OCI-LY7 (cell line): ENCODE measurements around the gene RIN3.

Experiments
- CTCF ChIP-seq: fragments of 200-600 bp; sonication (generic); conservative IDR thresholded peaks from 2 replicates; pipeline ENCODE4 v1.5.1; 2014; ENCODE audit warnings: mild to moderate bottlenecking, antibody characterized with exemption, low read length, moderate library complexity, mixed read lengths
- EZH2phosphoT487 ChIP-seq: fragments of 200-600 bp; sonication (generic); IDR thresholded peaks from 2 replicates; pipeline ENCODE4 v1.6.1; 2018; ENCODE audit warnings: low read depth, borderline replicate concordance, mild to moderate bottlenecking, mixed run types, antibody characterized with exemption, low read length, moderate library complexity, mixed read lengths

- TF ChIP-seq CTCF (no peak), EZH2phosphoT487 (no peak)
Measured at GRCh38 chr14:92668276-92668973, 154.8 kb downstream of the RIN3 start.
